ENCODE results near the gene PRCC. TPM values are rescaled to one million over a fixed set of nuclear protein-coding genes. Genes with fewer than 3 reads are reported as not detected.

The PRCC gene
- polyA plus RNA-seq, 1 donor (not counting 4 experiments of a cell fraction or from before 2014, with no cell fraction given) = 40.4 TPM

- Histone ChIP-seq H2AFZ (ENCODE audit: control insufficient read depth, low read length) (no peak overlapping the region), H3K4me1 (ENCODE audit: control insufficient read depth, extremely low read depth, insufficient read depth, low read length) (no peaks in the 10 kb centered on the region), H3K4me3 (ENCODE audit: control insufficient read depth in 2 of 3, extremely low read depth in 1 of 3, insufficient read depth in 2 of 3, low read depth in 1 of 3, low read length in 3 of 3) (no peak overlapping the region), H3K9me1 (ENCODE audit: control insufficient read depth, extremely low read depth, insufficient read depth, low read length) (no peaks in the 10 kb centered on the region), H3K27ac (ENCODE audit: control insufficient read depth, insufficient read depth, low read length) (no peak overlapping the region), H3K9ac (ENCODE audit: control insufficient read depth, extremely low read depth, insufficient read depth, low read length) (no peak overlapping the region), H3K27me3 (ENCODE audit: control insufficient read depth, extremely low read depth, insufficient read depth, low read length) (no peaks in the 10 kb centered on the region), H3K4me2 (ENCODE audit: control insufficient read depth, extremely low read depth, insufficient read depth, low read depth, low read length) (no peak overlapping the region), H3K79me2 (ENCODE audit: control insufficient read depth, insufficient read depth, low read length) (peaks cover 38% of the 10 kb centered on the region), H4K20me1 (ENCODE audit: control insufficient read depth, extremely low read depth, insufficient read depth, low read length) (peaks cover 3% of the 10 kb centered on the region), H3K36me3 (ENCODE audit: control insufficient read depth in 2 of 2, extremely low read depth in 1 of 2, insufficient read depth in 2 of 2, low read length in 2 of 2) (peaks cover 14 to 32% of the 10 kb centered on the region in 2 experiments), H3K9me3 (ENCODE audit: control insufficient read depth, low read depth, low read length) (no peaks in the 10 kb centered on the region)
- FAIRE-seq (no peak), DNase-seq (ENCODE audit: low read depth, low spot score) (no peak)
- no peak for TF ChIP-seq CTCF (optimal IDR thresholded peaks at IDR 0.05 in 1 of 3, IDR thresholded peaks at IDR 0.05 in 1 of 3, conservative IDR thresholded peaks at IDR 0.05 in 1 of 3; ENCODE audit: extremely low read depth in 1 of 3, insufficient read depth in 2 of 3, low read length in 3 of 3)
- TF ChIP-seq EZH2 (IDR thresholded peaks at IDR 0.05; ENCODE audit: low read length) = no peak
- dilution Hi-C loops (cut with MboI; ENCODE audit: extremely low pct_ligation_motif_present, low sequenced_read_pairs) = no loop called here
Observed at GRCh38 chr1:156785458-156785857, 18.1 kb downstream of the PRCC start.

GRCh38 chr1:156786640-156787039 lies 19.3 kb downstream of the PRCC start:
- FAIRE-seq (no peak), DNase-seq (ENCODE audit: low read depth, low spot score) (no peak)
- Histone ChIP-seq H3K4me1 (ENCODE audit: control insufficient read depth, extremely low read depth, insufficient read depth, low read length) (no peaks in the 10 kb centered on the region), H3K4me3 (ENCODE audit: control insufficient read depth in 2 of 3, extremely low read depth in 1 of 3, insufficient read depth in 2 of 3, low read depth in 1 of 3, low read length in 3 of 3) (no peak overlapping the region), H3K9me1 (ENCODE audit: control insufficient read depth, extremely low read depth, insufficient read depth, low read length) (no peaks in the 10 kb centered on the region), H3K4me2 (ENCODE audit: control insufficient read depth, extremely low read depth, insufficient read depth, low read depth, low read length) (no peak overlapping the region), H3K79me2 (ENCODE audit: control insufficient read depth, insufficient read depth, low read length) (peaks cover 35% of the 10 kb centered on the region), H3K9me3 (ENCODE audit: control insufficient read depth, low read depth, low read length) (no peaks in the 10 kb centered on the region), H2AFZ (ENCODE audit: control insufficient read depth, low read length) (no peak overlapping the region), H3K9ac (ENCODE audit: control insufficient read depth, extremely low read depth, insufficient read depth, low read length) (no peak overlapping the region), H3K27me3 (ENCODE audit: control insufficient read depth, extremely low read depth, insufficient read depth, low read length) (no peaks in the 10 kb centered on the region), H3K27ac (ENCODE audit: control insufficient read depth, insufficient read depth, low read length) (no peak overlapping the region), H3K36me3 (ENCODE audit: control insufficient read depth in 2 of 2, extremely low read depth in 1 of 2, insufficient read depth in 2 of 2, low read length in 2 of 2) (peaks cover 21 to 31% of the 10 kb centered on the region in 2 experiments), H4K20me1 (ENCODE audit: control insufficient read depth, extremely low read depth, insufficient read depth, low read length) (peaks cover 3% of the 10 kb centered on the region)
- TF ChIP-seq EZH2 (IDR thresholded peaks at IDR 0.05; ENCODE audit: low read length) (no peak), CTCF (optimal IDR thresholded peaks at IDR 0.05 in 1 of 3, IDR thresholded peaks at IDR 0.05 in 1 of 3, conservative IDR thresholded peaks at IDR 0.05 in 1 of 3; ENCODE audit: extremely low read depth in 1 of 3, insufficient read depth in 2 of 3, low read length in 3 of 3) (no peak)
- dilution Hi-C loops (cut with MboI; ENCODE audit: extremely low pct_ligation_motif_present, low sequenced_read_pairs) = no loop called here

All from keratinocyte (primary cell).